HG03025 (cell line): Measurements from ENCODE around the gene LYZL4.

Source experiments
- ATAC-seq: cut with Tn5 transposase; IDR thresholded peaks from one replicate; pipeline ENCODE4 v1.9.1; 2021; ENCODE audit warnings: mild to moderate bottlenecking, moderate library complexity; ENCODE audit not compliant: unreplicated experiment, low FRiP score

The LYZL4 gene

DNA sequence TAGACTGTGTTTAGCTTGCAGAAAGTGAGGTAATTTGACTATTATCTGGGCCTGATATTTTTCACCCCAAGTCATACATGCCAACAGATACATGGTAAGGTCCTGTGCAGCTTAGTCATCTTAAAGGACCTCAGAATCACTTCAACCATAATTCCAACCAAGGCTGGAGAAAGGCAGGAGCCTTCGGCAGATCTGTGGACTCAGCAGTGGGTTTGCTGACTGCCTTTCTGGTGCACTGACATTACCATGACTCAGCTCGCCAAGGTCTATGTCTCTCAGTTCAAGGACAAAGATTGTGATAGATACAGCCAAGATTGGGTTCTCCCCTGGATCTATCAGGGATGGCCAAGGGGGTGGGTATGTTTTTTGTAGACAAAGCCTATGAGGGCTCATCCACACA lies 32.7 kb downstream of the LYZL4 start:
- ATAC-seq: no peak

DNA sequence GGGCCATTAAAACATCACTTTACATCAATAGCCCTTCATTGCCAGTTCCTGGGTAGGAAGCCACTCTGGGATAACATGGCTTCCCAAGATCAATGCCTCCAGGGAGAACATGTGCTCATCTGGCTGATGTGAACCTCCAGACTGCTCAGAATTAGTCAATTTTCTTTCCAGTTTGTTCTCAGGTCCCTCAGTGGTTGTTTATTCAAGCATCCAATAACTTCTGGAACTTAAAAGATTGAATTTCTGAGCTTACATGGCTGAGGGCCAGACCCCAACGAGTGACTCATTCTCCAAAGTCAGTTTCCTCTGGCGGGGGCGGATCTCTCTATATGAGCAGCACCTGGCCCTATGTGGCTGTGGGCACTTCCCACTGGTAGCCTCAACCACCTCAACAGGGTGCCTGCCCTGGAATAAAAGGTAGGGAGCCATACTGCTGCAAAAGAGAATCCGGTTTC lies 34.0 kb downstream of the LYZL4 start:
- no peak for ATAC-seq

GRCh38 chr3:42375121-42375800 lies 35.1 kb downstream of the LYZL4 start:
- ATAC-seq: no peak

- ATAC-seq: no peak
These were observed 38.6 kb downstream of the LYZL4 start for GRCh38 chr3:42371776-42372175.

DNA sequence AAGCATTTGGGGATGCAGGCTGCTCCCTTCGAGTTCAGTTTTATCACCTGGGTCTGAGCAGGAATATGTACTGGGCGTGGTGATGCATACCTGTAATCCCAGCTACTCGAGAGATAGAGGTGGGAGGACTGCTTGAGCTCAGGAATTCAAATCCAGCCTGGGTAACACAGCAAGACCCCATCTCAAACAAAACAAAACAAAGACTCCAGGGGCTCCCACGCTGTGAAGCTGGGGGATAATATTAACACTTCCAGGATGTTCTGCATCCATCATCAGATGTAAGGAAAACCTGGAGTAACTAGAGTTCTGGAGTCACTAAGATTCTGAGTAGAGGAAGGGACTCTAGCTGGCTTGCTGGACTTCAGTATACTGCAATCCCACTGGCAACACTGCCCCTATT lies 40.6 kb downstream of the LYZL4 start:
- ATAC-seq: no peak

DNA sequence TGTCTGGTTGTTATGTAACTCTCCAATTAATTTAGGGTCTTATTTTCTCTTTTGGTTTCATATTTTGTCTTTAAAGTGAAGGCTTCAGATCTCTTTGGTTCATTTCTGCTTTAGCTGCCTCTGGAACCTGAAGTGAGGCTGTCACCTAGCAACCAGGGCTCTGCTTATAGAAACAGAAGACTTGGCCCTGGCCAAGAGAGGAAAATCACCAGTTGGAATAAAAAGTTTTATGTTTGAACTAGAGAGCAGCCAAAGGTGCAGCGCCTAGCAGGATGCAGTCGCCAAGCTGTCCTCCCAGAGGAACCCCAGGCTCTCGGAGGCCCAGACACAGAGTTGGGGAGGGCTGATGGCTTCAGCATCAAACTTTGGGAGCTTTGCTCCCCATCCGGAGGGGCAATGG lies 41.1 kb downstream of the LYZL4 start:
- ATAC-seq: no peak

DNA sequence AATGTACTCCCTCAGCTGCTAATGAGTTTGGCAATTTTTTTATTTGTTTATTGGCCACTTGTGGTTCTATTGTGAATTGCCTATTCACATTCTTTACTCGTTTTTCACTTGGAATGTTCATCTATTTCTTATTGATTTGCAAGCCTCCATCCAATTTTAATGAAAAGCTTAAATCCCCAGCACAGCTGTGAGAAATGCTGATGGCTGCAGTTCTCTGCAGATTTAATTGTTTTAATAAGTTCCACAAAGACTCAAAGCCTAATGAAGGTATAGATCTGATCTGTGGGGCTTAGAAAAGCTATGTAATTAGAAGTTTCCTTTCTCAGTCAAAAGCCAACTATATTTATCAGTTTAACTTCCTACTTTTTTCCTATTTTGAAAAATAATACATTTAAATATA lies 41.5 kb downstream of the LYZL4 start:
- ATAC-seq: no peak

DNA sequence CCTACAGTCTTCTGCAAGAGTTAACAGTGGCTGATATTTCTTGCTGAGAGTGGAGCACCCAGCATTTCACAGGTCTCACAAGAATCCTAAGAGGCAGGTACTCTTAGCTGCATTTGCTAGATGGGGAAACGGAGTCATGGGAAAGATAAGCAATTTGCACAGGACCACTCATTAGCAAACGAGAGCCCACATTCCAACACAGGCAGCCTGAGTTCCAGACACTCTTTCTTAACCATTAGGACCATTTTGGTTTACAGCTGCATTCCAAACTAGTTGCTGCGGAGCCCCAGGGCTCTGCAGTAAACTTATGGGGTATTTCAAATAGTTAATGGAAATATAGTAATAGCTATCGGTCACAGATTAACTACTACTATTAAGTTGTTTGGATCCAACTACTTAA lies 42.5 kb downstream of the LYZL4 start:
- ATAC-seq: no peak

DNA sequence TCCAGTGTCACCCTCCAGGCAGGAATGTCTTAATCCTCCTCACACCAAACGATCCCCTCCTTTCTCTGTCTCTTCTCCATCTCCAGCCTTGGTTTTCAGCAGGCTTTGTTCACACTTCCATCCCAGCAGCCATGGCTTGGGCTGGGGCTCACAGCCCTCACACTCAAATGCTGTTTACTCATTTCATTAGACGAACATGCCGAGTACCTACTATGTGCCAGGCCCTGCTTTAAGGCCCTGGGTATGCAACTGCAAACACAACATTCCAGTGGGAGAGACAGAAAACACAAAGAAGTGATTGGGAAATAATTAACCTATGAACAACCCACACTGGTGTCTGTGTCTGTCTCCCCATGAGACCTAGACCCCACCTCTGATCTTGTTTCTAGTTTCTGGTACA lies 43.9 kb downstream of the LYZL4 start:
- no peak for ATAC-seq

DNA sequence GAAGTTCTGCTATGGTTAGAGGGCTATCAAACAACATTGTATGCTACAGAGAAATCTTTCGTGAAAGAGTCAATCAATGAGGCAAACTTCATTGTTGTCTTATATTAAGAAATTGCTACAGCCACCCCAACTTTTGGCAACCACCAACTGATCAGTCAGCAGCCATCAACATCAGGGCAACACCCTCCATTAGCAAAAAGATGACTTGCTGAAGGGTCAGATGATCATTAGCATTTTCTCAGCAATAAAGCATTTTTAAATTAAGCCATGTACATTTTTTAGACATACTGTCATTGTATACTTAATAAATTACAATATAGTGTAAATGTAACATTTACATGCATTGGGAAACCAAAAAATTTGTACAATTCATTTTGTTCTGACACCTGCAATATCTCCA lies 53.1 kb downstream of the LYZL4 start:
- ATAC-seq: no peak

GRCh38 chr3:42355612-42356011 lies 54.8 kb downstream of the LYZL4 start:
- ATAC-seq: no peak

DNA sequence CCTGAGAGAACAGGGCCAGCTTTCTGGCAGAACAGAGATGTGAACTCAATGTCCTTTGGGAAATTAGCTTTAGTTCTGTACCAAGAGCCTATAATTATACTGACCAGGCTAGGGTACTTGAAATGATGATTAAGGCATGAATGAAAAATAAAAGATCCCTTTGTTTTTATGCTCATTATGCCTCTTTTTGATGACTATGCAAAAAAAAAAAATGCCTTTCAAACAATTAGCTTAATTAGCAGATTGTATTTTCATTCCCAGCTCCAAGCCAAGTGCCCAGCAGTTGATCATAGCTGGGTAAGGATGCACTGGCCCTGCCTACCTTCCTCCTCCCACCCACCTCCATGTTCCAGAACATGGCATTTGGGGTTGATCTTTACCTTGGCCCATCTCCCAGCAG lies 56.8 kb downstream of the LYZL4 start:
- no peak for ATAC-seq

- no peak for ATAC-seq
These were observed 59.2 kb downstream of the LYZL4 start for GRCh38 chr3:42351207-42351606.

DNA sequence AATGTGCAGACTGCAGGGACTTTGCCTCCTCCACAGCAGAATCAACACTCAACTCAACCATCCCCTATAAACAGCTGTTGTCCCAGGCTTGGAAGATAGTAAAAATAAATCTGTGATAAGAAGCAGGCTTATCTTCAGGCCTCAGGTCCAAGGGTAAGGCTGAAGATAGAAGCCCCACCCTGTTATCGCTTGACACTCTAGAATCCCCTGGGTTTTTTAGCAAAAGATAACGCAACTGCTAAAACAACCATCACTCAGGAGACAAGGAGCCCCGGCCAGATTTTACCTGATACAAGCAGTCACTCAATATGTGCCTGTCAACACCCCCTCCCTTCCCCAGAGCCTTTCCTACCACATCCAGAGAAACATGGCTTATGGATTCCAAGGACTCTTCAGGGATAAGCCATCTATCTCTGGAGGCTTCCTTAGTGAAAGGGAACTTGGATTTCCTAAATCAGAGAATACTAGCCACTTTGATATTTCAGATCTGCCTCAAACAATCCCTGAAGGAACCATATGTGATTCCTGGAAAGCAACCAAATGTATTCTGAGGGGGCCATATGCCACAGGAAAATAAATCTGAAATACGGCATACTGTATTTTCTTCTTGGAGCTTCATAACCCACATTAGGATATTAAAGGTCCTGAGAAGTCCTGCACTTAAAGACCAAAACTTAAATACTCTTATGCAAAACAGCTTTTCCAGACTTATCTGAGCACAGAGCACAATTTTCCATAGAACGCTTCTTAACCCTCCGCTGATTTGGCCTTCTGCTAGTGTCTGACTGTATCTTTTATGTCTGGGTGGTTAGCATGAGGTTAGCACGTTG lies 60.4 kb downstream of the LYZL4 start:
- ATAC-seq: no peak

DNA sequence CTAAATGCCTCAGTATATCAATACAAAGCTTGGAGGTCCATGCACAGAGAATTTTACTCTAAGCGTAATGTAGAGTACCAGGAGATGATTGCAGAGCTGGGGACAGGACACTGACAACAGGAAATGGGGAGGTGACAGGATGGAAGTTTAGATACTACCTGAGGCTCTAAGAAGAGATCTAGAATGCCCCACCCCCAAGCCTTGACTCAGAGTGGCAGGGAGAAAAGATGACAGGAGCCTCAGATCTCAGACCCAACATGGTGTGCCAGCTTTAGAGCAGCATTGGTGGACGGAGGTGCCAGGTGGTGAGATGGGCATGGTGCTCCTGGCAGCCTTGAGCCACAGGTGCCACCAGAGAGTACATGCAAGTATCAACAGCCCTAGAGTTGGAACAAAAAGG lies 62.5 kb downstream of the LYZL4 start:
- ATAC-seq: no peak
